ENCODE data around the gene TNFAIP3.

DNA sequence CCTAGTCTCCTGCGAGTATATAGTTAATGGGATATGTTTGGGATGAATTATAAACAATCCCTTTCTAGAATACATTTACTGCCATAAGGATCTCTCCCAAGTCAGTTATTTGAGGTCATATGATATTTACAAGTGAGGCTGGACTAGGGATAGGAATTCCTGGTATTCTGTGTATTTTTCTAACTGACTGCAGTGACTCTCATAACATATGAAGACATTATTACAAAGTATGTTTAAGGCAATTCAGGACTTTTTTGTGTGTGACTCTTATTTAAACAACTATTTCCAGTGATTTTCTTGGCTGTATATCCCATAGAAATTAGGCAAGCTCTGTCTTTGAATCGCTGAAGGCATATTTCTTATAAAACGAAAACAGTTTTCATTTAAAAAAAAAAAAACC lies 18.4 kb upstream of the TNFAIP3 start:
- TF ChIP-seq, protein P1, sequence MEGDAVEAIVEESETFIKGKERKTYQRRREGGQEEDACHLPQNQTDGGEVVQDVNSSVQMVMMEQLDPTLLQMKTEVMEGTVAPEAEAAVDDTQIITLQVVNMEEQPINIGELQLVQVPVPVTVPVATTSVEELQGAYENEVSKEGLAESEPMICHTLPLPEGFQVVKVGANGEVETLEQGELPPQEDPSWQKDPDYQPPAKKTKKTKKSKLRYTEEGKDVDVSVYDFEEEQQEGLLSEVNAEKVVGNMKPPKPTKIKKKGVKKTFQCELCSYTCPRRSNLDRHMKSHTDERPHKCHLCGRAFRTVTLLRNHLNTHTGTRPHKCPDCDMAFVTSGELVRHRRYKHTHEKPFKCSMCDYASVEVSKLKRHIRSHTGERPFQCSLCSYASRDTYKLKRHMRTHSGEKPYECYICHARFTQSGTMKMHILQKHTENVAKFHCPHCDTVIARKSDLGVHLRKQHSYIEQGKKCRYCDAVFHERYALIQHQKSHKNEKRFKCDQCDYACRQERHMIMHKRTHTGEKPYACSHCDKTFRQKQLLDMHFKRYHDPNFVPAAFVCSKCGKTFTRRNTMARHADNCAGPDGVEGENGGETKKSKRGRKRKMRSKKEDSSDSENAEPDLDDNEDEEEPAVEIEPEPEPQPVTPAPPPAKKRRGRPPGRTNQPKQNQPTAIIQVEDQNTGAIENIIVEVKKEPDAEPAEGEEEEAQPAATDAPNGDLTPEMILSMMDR (IDR thresholded peaks at IDR 0.05) = no peak
- TF ChIP-seq POLR2A (IDR thresholded peaks at IDR 0.05) = no peak
